ENCODE data around the gene HBS1L. TPM values are rescaled to one million over a fixed set of nuclear protein-coding genes. Genes with fewer than 3 reads are reported as not detected.

HBS1L gene
- total RNA-seq, 1 experiment from 2014 or later = 95.4 TPM

- TF ChIP-seq ATF1 (CRISPR knock-in tag; IDR thresholded peaks at IDR 0.05) (no peak), SMAD3 (CRISPR knock-in tag; IDR thresholded peaks at IDR 0.05; ENCODE audit: borderline replicate concordance) (no peak), ZNF317 (CRISPR knock-in tag; IDR thresholded peaks at IDR 0.05; ENCODE audit: borderline replicate concordance, low read depth) (no peak), FOXP1 (CRISPR knock-in tag; IDR thresholded peaks at IDR 0.05; ENCODE audit: borderline replicate concordance) (no peak), ZNF121 (CRISPR knock-in tag; IDR thresholded peaks at IDR 0.05) (no peak), USF1 (CRISPR knock-in tag; IDR thresholded peaks at IDR 0.05) (no peak), HMGA2 (CRISPR knock-in tag; IDR thresholded peaks at IDR 0.05) (no peak), CREM (CRISPR knock-in tag; IDR thresholded peaks at IDR 0.05) (no peak), E2F4 (CRISPR knock-in tag; IDR thresholded peaks at IDR 0.05; ENCODE audit: borderline replicate concordance, low read depth) (no peak), PRDM15 (CRISPR knock-in tag; IDR thresholded peaks at IDR 0.05) (no peak), MYBL2 (CRISPR knock-in tag; IDR thresholded peaks at IDR 0.05) (no peak), AFF4 (CRISPR knock-in tag; IDR thresholded peaks at IDR 0.05; ENCODE audit: borderline replicate concordance) (no peak), ATF6 (CRISPR knock-in tag; IDR thresholded peaks at IDR 0.05) (no peak)
Measured at GRCh38 chr6:135071541-135071940, 16.9 kb upstream of the HBS1L start (continued).

- H3K9me3 Mint-ChIP-seq = no peaks in the 10 kb centered on the region
- DNase-seq (ENCODE audit: low spot score) (no peak), ATAC-seq (no peak)
- no peaks in the 10 kb centered on the region for H3K36me3 Mint-ChIP-seq
- H3K4me3 Mint-ChIP-seq = no peak overlapping the region
- no peak overlapping the region for H3K27ac Mint-ChIP-seq
- peaks cover 8% of the 10 kb centered on the region for H3K4me1 Mint-ChIP-seq
- CTCF ChIA-PET = no interaction called here
- POLR2A ChIA-PET = no interaction called here
- H3K27me3 Mint-ChIP-seq (ENCODE audit: low read depth) = no peaks in the 10 kb centered on the region
- TF ChIP-seq PRDM15 (CRISPR knock-in tag; IDR thresholded peaks at IDR 0.05) = no peak
- no peak for TF ChIP-seq ZNF425 (CRISPR knock-in tag; conservative IDR thresholded peaks at IDR 0.05)
- TF ChIP-seq TEAD1 (CRISPR knock-in tag; IDR thresholded peaks at IDR 0.05) = no peak
- no peak for TF ChIP-seq SOX15 (CRISPR knock-in tag; IDR thresholded peaks at IDR 0.05)
- TF ChIP-seq KAT7 (CRISPR knock-in tag; IDR thresholded peaks at IDR 0.05; ENCODE audit: borderline replicate concordance) = no peak
- no peak for TF ChIP-seq ZNF138 (CRISPR knock-in tag; conservative IDR thresholded peaks at IDR 0.05)
- no peak for TF ChIP-seq MXD4 (CRISPR knock-in tag; IDR thresholded peaks at IDR 0.05; ENCODE audit: borderline replicate concordance)
Measured at GRCh38 chr6:135067911-135068310, 13.3 kb upstream of the HBS1L start.

Measured in WTC11 (cell line).